GM18505 (cell line): ENCODE data around the gene TNIK.
"Not testable (repeated sequence)": the region's sequence is repeated elsewhere in the genome, so short reads cannot be mapped to it uniquely, and the experiment has no call there.

ENCODE experiments used
- ATAC-seq: cut with Tn5 transposase; IDR thresholded peaks from one replicate; pipeline ENCODE4 v1.9.1; 2021; ENCODE audit not compliant: unreplicated experiment
- POLR2A ChIP-seq: IDR thresholded peaks from 4 replicates; pipeline ENCODE4 v1.6.1; 2011; ENCODE audit warnings: borderline replicate concordance; ENCODE audit not compliant: insufficient read depth, insufficient read length; ENCODE audit errors: extremely low read depth

TNIK gene

GRCh38 chr3:171460725-171461524 is 720 bp upstream of the TNIK start:
- TF ChIP-seq POLR2A: peak; percentile 58
- ATAC-seq: peak; percentile 30

GRCh38 chr3:171459137-171459941 is 866 bp downstream of the TNIK start:
- ATAC-seq: no peak
- peak; percentile 35 for TF ChIP-seq POLR2A

GRCh38 chr3:171458864-171459136 is 1.4 kb downstream of the TNIK start:
- TF ChIP-seq POLR2A: no peak
- ATAC-seq: no peak

GRCh38 chr3:171458071-171458863 is 1.9 kb downstream of the TNIK start:
- ATAC-seq: no peak
- TF ChIP-seq POLR2A: peak; percentile 22

GRCh38 chr3:171457607-171458061 is 2.6 kb downstream of the TNIK start:
- no peak for TF ChIP-seq POLR2A
- no peak for ATAC-seq

GRCh38 chr3:171456765-171457606 is 3.2 kb downstream of the TNIK start:
- no peak for ATAC-seq
- TF ChIP-seq POLR2A: no peak

GRCh38 chr3:171455603-171456550 is 4.3 kb downstream of the TNIK start:
- peak; percentile 26 for TF ChIP-seq POLR2A

GRCh38 chr3:171454041-171454440 is 6.2 kb downstream of the TNIK start:
- no peak for TF ChIP-seq POLR2A
- no peak for ATAC-seq

More at GRCh38 chr3:171455603-171456550, 4.3 kb downstream of the TNIK start:
- no peak for ATAC-seq

GRCh38 chr3:171453180-171453886 is 6.9 kb downstream of the TNIK start:
- ATAC-seq: no peak
- no peak for TF ChIP-seq POLR2A

GRCh38 chr3:171452328-171452727 is 7.9 kb downstream of the TNIK start:
- ATAC-seq: no peak
- no peak for TF ChIP-seq POLR2A

GRCh38 chr3:171451915-171452314 is 8.3 kb downstream of the TNIK start:
- TF ChIP-seq POLR2A: no peak
- ATAC-seq: no peak

- ATAC-seq: not testable (repeated sequence)
These were observed 12.7 kb downstream of the TNIK start for GRCh38 chr3:171447579-171447891.
